Mononuclear cell (primary cell): Measurements from ENCODE around the gene CDKL4. TPM values are rescaled to one million over a fixed set of nuclear protein-coding genes. Genes with fewer than 3 reads are reported as not detected.
"Not testable (repeated sequence)": the region's sequence is repeated elsewhere in the genome, so short reads cannot be mapped to it uniquely, and the experiment has no call there.

Source experiments
- H3K27me3 ChIP-seq: 2 replicates; pipeline ENCODE4 v1.6.0; 2011; ENCODE audit warnings: low read length, control low read depth; ENCODE audit not compliant: insufficient read depth
- H3K4me1 ChIP-seq: 2 replicates; pipeline ENCODE4 v1.5.1; 2011; ENCODE audit warnings: mild to moderate bottlenecking, low read length, control low read depth; ENCODE audit not compliant: insufficient read depth
- H3K4me3 ChIP-seq: 2 replicates; pipeline ENCODE4 v1.5.1; 2011; ENCODE audit warnings: mild to moderate bottlenecking, low read length, moderate library complexity
- H3K9me3 ChIP-seq: 2 replicates; pipeline ENCODE4 v1.5.1; 2011; ENCODE audit warnings: low read depth, mild to moderate bottlenecking, control low read depth, low read length
- total RNA-seq: library from RNA; depleted of rRNA; stranded (reverse); fragments of >200 nt; gene quantifications from one replicate; pipeline ENCODE4 v1.2.3, GENCODE V29; 2012

The CDKL4 gene
- total RNA-seq, 1 donor = not detected

GRCh38 chr2:39246382-39246980, 2.7 kb upstream of the CDKL4 start:
- Histone ChIP-seq H3K27me3 (no peaks in the 10 kb centered on the region), H3K9me3 (no peaks in the 10 kb centered on the region), H3K4me3 (no peak overlapping the region), H3K4me1 (peaks cover 4% of the 10 kb centered on the region)

DNA sequence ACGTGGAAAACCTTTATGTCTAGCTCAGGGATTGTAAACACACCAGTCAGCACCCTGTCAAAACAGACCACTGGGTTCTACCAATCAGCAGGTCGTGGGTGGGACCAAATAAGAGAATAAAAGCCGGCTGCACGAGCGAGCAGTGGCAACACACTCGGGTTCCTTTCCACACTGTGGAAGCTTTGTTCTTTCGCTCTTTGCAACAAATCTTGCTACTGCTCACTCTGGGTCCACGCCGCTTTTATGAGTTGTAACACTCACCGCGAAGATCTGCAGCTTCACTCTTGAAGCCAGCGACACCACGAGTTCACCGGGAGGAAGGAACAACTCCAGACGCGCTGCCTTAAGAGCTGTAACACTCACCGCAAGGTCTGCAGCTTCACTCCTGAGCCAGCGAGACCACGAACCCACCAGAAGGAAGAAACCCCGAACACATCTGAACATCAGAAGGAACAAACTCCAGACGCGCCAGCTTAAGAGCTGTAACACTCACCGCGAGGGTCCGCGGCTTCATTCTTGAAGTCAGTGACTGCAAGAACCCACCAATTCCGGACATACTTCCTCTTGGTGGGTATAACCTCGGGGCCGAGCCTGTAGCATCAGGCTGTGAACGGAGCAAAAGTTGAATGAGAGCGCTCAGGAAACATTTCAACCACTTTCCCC, 1.3 kb upstream of the CDKL4 start:
- not testable (repeated sequence) for H3K27me3 ChIP-seq, H3K9me3 ChIP-seq, H3K4me1 ChIP-seq
- H3K4me3 ChIP-seq = peak overlapping the region; percentile 7

DNA sequence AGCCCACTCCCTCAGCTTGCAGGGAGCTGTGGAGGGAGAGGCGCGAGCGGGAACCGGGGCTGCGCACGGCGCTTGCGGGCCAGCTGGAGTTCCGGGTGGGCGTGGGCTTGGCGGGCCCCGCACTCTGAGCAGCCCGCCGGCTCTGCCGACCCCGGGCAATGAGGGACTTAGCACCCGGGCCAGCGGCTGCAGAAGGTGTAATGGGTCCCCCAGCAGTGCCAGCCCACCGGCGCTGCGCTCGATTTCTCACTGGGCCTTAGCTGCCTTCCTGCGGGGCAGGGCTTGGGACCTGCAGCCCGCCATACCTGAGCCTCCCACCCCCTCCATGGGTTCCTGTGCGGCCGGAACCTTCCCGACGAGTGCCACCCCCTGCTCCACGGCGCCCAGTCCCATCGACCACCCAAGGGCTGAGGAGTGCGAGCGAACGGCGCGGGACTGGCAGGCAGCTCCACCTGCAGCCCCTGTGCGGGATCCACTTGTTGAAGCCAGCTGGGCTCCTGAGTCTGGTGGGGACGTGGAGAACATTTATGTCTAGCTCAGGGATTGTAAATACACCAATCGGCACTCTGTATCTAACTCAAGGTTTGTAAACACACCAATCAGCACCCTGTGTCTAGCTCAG, 582 bp upstream of the CDKL4 start:
- H3K4me3 ChIP-seq, H3K27me3 ChIP-seq, H3K9me3 ChIP-seq, H3K4me1 ChIP-seq: not testable (repeated sequence)

DNA sequence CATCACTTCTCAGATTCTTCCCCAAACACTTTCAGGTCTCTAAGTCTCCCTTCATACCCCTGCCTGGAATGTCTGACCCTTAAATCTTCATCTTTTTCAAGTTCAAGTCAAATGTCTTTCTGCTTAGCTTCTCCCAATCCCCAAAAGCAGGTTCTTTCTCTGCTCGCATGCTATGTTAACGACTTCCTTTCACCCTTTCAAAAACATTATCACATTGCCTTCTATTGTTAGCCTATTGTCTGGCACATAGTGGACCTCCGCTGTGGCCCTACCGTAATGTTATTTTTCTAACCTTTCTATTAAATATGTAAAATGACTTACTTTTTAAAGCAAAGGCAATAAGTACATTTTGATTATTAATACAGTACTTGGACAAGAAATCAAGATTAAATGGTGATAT, 2.2 kb downstream of the CDKL4 start:
- Histone ChIP-seq H3K4me3 (no peak overlapping the region), H3K9me3 (no peaks in the 10 kb centered on the region), H3K27me3 (no peaks in the 10 kb centered on the region), H3K4me1 (peaks cover 4% of the 10 kb centered on the region)

GRCh38 chr2:39240758-39241157, 3.0 kb downstream of the CDKL4 start:
- peaks cover 4% of the 10 kb centered on the region for H3K4me1 ChIP-seq
- no peaks in the 10 kb centered on the region for H3K27me3 ChIP-seq

GRCh38 chr2:39234754-39235153, 9.0 kb downstream of the CDKL4 start:
- no peaks in the 10 kb centered on the region for H3K4me1 ChIP-seq
- H3K4me3 ChIP-seq = no peak overlapping the region
- no peaks in the 10 kb centered on the region for H3K9me3 ChIP-seq
- no peaks in the 10 kb centered on the region for H3K27me3 ChIP-seq

More at GRCh38 chr2:39240758-39241157, 3.0 kb downstream of the CDKL4 start:
- Histone ChIP-seq H3K4me3 (no peak overlapping the region), H3K9me3 (no peaks in the 10 kb centered on the region)

- Histone ChIP-seq H3K4me3 (no peak overlapping the region), H3K27me3 (no peaks in the 10 kb centered on the region), H3K9me3 (no peaks in the 10 kb centered on the region), H3K4me1 (peaks cover 11% of the 10 kb centered on the region)
Measured at GRCh38 chr2:39232141-39232540, 11.6 kb downstream of the CDKL4 start.

DNA sequence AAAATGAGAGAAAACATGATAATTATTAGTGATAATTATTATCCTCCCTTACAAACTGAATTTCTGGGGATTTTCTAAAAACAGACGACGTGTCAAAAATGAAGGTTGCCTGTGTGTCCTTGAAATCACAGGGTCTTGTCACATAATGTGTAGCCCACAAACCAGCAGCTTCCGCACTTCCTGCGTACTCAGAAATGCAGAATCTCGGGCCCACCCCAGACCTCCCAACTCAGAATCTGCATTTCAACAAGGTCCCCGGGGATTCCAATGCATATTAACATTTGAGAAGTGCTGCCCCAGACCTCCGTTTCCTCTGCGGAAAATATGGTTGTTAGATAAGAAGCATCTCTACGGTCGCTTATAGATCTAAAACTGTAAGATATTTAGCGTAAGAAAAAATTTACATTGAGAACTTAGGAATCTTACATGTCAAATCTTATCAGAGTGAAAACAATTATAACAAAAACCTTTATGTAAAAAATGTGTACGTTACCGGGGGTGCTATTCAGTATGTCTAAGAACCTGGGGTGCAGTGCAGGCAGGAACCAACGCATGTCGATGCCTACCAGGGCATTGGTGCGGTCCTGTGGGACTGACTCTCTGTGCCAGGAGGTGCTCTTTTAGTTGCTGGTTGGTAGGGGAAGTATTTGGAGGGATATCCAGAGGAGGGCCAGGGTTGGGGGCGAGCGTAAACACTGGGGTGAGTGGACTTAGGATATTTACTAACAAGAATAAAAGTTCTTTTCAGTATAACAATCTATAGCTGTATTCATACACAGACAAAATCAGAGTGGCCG, 15.2 kb downstream of the CDKL4 start:
- peak overlapping the region; percentile 7 for H3K4me3 ChIP-seq
- H3K4me1 ChIP-seq = peaks cover 11% of the 10 kb centered on the region
- no peaks in the 10 kb centered on the region for H3K9me3 ChIP-seq
- no peaks in the 10 kb centered on the region for H3K27me3 ChIP-seq

- peaks cover 11% of the 10 kb centered on the region for H3K4me1 ChIP-seq
- H3K4me3 ChIP-seq = no peak overlapping the region
- no peaks in the 10 kb centered on the region for H3K27me3 ChIP-seq
- H3K9me3 ChIP-seq = no peaks in the 10 kb centered on the region
Measured at GRCh38 chr2:39227628-39228412, 15.9 kb downstream of the CDKL4 start.

GRCh38 chr2:39225567-39225966, 18.2 kb downstream of the CDKL4 start:
- no peaks in the 10 kb centered on the region for H3K27me3 ChIP-seq
- no peak overlapping the region for H3K4me3 ChIP-seq
- H3K9me3 ChIP-seq = no peaks in the 10 kb centered on the region
- peaks cover 11% of the 10 kb centered on the region for H3K4me1 ChIP-seq

DNA sequence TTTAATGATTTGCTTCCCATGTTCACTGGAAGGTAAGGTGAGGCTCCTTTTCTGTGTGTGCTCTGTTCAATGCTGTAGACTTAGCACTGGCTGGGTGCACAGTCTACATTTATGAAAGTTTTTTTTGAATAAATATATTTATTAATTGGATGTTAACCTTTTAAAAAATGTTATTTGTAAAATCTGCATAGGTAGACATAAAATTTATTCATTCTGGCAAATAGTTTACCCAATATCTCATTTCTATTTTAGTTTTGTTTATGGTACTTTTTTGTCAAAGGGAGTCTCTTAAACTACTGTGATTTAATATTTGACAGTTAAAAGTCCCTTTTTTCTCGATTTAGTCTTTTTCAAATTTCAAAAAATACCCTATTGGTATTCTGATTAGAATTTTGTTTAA, 19.9 kb downstream of the CDKL4 start:
- Histone ChIP-seq H3K4me1 (peaks cover 11% of the 10 kb centered on the region), H3K4me3 (no peak overlapping the region)

GRCh38 chr2:39221459-39221858, 22.3 kb downstream of the CDKL4 start:
- Histone ChIP-seq H3K4me3 (no peak overlapping the region), H3K9me3 (no peaks in the 10 kb centered on the region), H3K4me1 (peaks cover 14% of the 10 kb centered on the region), H3K27me3 (no peaks in the 10 kb centered on the region)

More for the DNA sequence above, 19.9 kb downstream of the CDKL4 start:
- Histone ChIP-seq H3K9me3 (no peaks in the 10 kb centered on the region), H3K27me3 (no peaks in the 10 kb centered on the region)

DNA sequence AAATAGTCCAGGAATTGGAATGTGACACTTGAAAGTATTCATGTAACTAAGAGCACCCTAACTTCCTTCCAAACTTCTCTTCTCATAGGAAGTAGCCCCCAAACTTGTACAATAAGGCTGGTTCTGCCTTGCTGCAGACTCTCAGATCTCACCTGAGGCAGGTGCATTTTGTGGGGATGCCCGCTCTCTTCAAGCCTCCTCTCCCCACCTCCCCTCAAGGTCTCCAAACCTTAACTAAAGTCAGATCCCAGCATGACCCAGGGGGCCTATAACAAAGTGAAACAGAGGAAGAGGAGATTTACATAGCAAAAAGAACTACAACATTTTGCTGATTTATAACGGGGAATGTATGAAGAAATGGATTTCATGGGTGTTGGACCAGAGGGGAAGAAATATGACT, 23.6 kb downstream of the CDKL4 start:
- Histone ChIP-seq H3K27me3 (no peaks in the 10 kb centered on the region), H3K9me3 (no peaks in the 10 kb centered on the region), H3K4me3 (no peak overlapping the region), H3K4me1 (peaks cover 23% of the 10 kb centered on the region)

GRCh38 chr2:39218391-39218790, 25.4 kb downstream of the CDKL4 start:
- H3K27me3 ChIP-seq = no peaks in the 10 kb centered on the region

DNA sequence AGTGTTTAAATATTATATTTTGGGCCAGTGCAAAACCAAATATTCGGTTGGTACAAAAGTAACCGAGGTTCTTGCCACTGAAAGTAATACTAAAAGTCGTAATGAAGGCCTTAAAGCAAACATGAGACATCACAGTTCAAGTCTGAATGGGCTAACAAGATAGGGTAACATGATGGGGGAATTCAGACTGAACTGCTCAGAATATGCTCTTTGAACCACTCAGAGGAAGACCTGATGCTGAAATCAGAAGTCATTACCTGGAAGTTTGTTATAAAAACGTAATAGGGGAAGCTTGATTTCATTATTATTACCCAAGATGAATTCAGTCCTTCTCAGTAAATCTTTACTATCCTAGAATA, 26.6 kb downstream of the CDKL4 start:
- no peak overlapping the region for H3K4me3 ChIP-seq
- peaks cover 23% of the 10 kb centered on the region for H3K4me1 ChIP-seq
- no peaks in the 10 kb centered on the region for H3K27me3 ChIP-seq
- H3K9me3 ChIP-seq = no peaks in the 10 kb centered on the region

More at GRCh38 chr2:39218391-39218790, 25.4 kb downstream of the CDKL4 start:
- no peaks in the 10 kb centered on the region for H3K9me3 ChIP-seq
- peaks cover 23% of the 10 kb centered on the region for H3K4me1 ChIP-seq
- H3K4me3 ChIP-seq = no peak overlapping the region
